PC-3 (cell line): ENCODE results near the gene RAD51D. TPM values are rescaled to one million over a fixed set of nuclear protein-coding genes. Genes with fewer than 3 reads are reported as not detected.
"Not testable (repeated sequence)": the region's sequence is repeated elsewhere in the genome, so short reads cannot be mapped to it uniquely, and the experiment has no call there.

Experiments used
- ATAC-seq: fragments of 200-7000 bp; cut with Tn5 transposase; 2 replicates; pipeline ENCODE4 v1.9.1; 2020; ENCODE audit warnings: mild to moderate bottlenecking, moderate library complexity
- BruUV-seq: library from RNA; stranded (reverse); fragments of 400-500 nt; replicated peaks from 2 replicates; lab custom pipeline; 2021; lab: Mats Ljungman, UMichigan
- CTCF ChIA-PET: fragments of 300-600 bp; sonication (Branson Sonifier 250); formaldehyde crosslinking; loops from one replicate; lab custom pipeline; 2022; ENCODE audit warnings: antibody characterized with exemption; lab: Charles Lee
- POLR2A ChIA-PET: fragments of 300-600 bp; sonication (Branson Sonifier 250); formaldehyde crosslinking; loops from one replicate; lab custom pipeline; 2022; ENCODE audit warnings: antibody characterized with exemption; ENCODE audit not compliant: unreplicated experiment; lab: Charles Lee
- DNase-seq: peaks from one replicate; pipeline ENCODE4 v3.0.0-alpha.2; 2015
- H2AFZ ChIP-seq: fragments of 300-600 bp; sonication (generic); 2 replicates; pipeline ENCODE4 v1.6.0; 2016; ENCODE audit warnings: antibody characterized with exemption, low read length
- H3F3A ChIP-seq: fragments of 300-600 bp; sonication (generic); one replicate; pipeline ENCODE4 v1.6.0; 2017; ENCODE audit warnings: antibody characterized with exemption, low read length, control low read depth, mild to moderate bottlenecking; ENCODE audit not compliant: unreplicated experiment
- H3K27ac ChIP-seq: fragments of 300-600 bp; sonication (generic); 2 replicates; pipeline ENCODE4 v1.5.1; 2016; ENCODE audit warnings: mild to moderate bottlenecking, low read length
- H3K27me3 ChIP-seq: fragments of 300-600 bp; sonication (generic); 2 replicates; pipeline ENCODE4 v1.6.1; 2016; ENCODE audit warnings: low read length, mixed read lengths
- H3K36me3 ChIP-seq: fragments of 300-600 bp; sonication (generic); 2 replicates; pipeline ENCODE4 v1.6.1; 2016; ENCODE audit warnings: low read depth, mixed run types, low read length, mixed read lengths
- H3K4me1 ChIP-seq: fragments of 300-600 bp; sonication (generic); 2 replicates; pipeline ENCODE4 v1.5.1; 2016; ENCODE audit warnings: low read length; ENCODE audit not compliant: insufficient read depth
- H3K4me2 ChIP-seq: fragments of 300-600 bp; sonication (generic); 2 replicates; pipeline ENCODE4 v1.6.0; 2016; ENCODE audit warnings: low read length
- H3K4me3 ChIP-seq: fragments of 300-600 bp; sonication (generic); 2 replicates; pipeline ENCODE4 v1.5.1; 2016; ENCODE audit warnings: mild to moderate bottlenecking, low read length, mixed read lengths
- H3K79me2 ChIP-seq: fragments of 300-600 bp; sonication (generic); 2 replicates; pipeline ENCODE4 v1.6.1; 2017; ENCODE audit warnings: low read length, mixed read lengths
- H3K9ac ChIP-seq: fragments of 300-600 bp; sonication (generic); 2 replicates; pipeline ENCODE4 v1.6.0; 2016; ENCODE audit warnings: mild to moderate bottlenecking, low read length
- H3K9me2 ChIP-seq: fragments of 300-600 bp; sonication (generic); replicated peaks from 2 replicates; pipeline ENCODE4 v1.6.1; 2016; ENCODE audit warnings: mixed run types, low read length, mixed read lengths
- H3K9me3 ChIP-seq: fragments of 300-600 bp; sonication (generic); 2 replicates; pipeline ENCODE4 v1.6.1; 2016; ENCODE audit warnings: low read length, mixed read lengths
- H4K20me1 ChIP-seq: fragments of 300-600 bp; sonication (generic); 2 replicates; pipeline ENCODE4 v1.6.1; 2016; ENCODE audit warnings: low read length, mixed read lengths
- CTCF ChIP-seq: fragments of 300-600 bp; sonication (generic); conservative IDR thresholded peaks from 2 replicates; pipeline ENCODE4 v1.5.1; 2017; ENCODE audit warnings: antibody characterized with exemption, low read depth, mild to moderate bottlenecking, low read length
- EZH2 ChIP-seq: fragments of 300-600 bp; sonication (generic); IDR thresholded peaks from one replicate; pipeline ENCODE4 v1.6.1; 2017; ENCODE audit warnings: antibody characterized with exemption, mild to moderate bottlenecking, low read length; ENCODE audit not compliant: unreplicated experiment
- EZH2phosphoT487 ChIP-seq: fragments of 300-600 bp; sonication (generic); IDR thresholded peaks from 2 replicates; pipeline ENCODE4 v1.6.1; 2018; ENCODE audit warnings: mild to moderate bottlenecking, antibody characterized with exemption, low read length, borderline replicate concordance
- intact Hi-C: fragments of 100-400 bp; cut with micrococcal nuclease; formaldehyde crosslinking; loops from 2 replicates; pipeline ENCODE4 v1.9.0; 2023
- total RNA-seq: library from RNA; depleted of rRNA; stranded (reverse); fragments of >200 nt; gene quantifications from 2 replicates; pipeline ENCODE4 v1.2.3, GENCODE V29; 2014

Gene RAD51D
- total RNA-seq, 1 experiment from 2014 or later, result 10.7 TPM

DNA sequence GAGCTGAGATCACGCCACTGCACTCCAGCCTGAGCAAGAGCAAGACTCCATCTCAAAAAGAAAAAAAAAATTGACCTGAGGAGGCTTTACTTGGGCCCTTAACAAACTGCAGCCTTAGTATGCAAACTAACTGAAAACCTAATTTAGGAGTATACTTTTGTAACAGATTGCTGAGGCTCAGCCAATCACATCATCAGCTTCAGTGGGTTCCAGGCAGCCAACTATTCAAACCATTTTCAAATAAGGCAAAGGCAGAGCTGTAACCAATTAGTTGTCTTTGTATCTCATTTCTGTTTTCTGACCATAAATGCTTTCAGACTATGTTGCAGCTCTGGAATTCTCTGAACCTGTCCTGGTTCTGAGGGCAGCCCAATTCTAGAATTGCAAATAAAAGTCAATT is 23.9 kb downstream of the RAD51D start:
- no peaks in the 10 kb centered on the region for H3K9me2 ChIP-seq
- H3K4me3 ChIP-seq, result no peak overlapping the region
- no peaks in the 10 kb centered on the region for H4K20me1 ChIP-seq
- ATAC-seq, result no peak
- no TSS peak for BruUV-seq
- peaks cover 9% of the 10 kb centered on the region; the same call in 1 of the 2 replicates for H3K36me3 ChIP-seq
- no peak for DNase-seq
- no peak overlapping the region for H2AFZ ChIP-seq
- ChIA-PET CTCF (no interaction called here), POLR2A (no interaction called here)
- H3K9ac ChIP-seq, result no peak overlapping the region
- no peaks in the 10 kb centered on the region for H3K9me3 ChIP-seq
- TF ChIP-seq EZH2phosphoT487 (no peak), CTCF (no peak), EZH2 (no peak)
- no peaks in the 10 kb centered on the region for H3K79me2 ChIP-seq
- H3F3A ChIP-seq, result no peaks in the 10 kb centered on the region
- intact Hi-C loops, result no loop called here
- no peaks in the 10 kb centered on the region for H3K27me3 ChIP-seq
- peaks cover 6% of the 10 kb centered on the region for H3K4me1 ChIP-seq
- no peak overlapping the region for H3K4me2 ChIP-seq
- H3K27ac ChIP-seq, result peak overlapping the region; percentile 93

DNA sequence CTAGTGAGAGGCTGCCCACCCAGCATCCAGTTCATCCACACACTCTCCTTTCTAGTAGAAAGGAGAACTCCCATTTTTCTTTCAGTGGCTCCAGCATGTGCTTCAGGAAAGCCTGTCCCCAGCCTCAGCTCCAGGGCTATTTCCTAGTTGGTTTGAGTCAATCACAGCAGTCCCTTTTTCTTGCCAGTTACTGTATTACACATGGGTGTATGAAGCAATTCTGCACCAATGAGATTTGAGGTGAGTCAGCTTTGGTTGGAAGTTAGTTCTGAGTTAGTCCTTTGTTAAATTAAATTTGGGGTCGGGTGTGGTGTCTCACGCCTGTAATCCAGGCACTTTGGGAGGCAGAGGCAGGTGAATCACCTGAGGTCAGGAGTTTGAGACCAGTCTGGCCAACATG is 24.8 kb downstream of the RAD51D start:
- Histone ChIP-seq H4K20me1 (no peaks in the 10 kb centered on the region), H3K4me1 (peaks cover 10% of the 10 kb centered on the region), H3K27ac (peak overlapping the region; percentile 93), H3K27me3 (no peaks in the 10 kb centered on the region), H3K4me2 (no peak overlapping the region), H3K4me3 (no peak overlapping the region), H3K9me3 (no peaks in the 10 kb centered on the region), H3K9ac (peak overlapping the region; percentile 63), H2AFZ (peak overlapping the region; percentile 52; the same call in 1 of the 2 replicates), H3K79me2 (no peaks in the 10 kb centered on the region), H3K36me3 (peaks cover 3% of the 10 kb centered on the region; the same call in 1 of the 2 replicates), H3F3A (no peaks in the 10 kb centered on the region), H3K9me2 (no peaks in the 10 kb centered on the region)
- intact Hi-C loops, result no loop called here
- POLR2A ChIA-PET, result interaction anchor here (0.6 kb wide), 1 partner anchor 14 kb away, joined by 6 read pairs; no protein-coding TSS in a partner anchor
- CTCF ChIA-PET, result no interaction called here
- no TSS peak for BruUV-seq
- TF ChIP-seq EZH2phosphoT487 (no peak), EZH2 (no peak), CTCF (no peak)
- DNase-seq, result peak; percentile 83
- ATAC-seq, result peak; percentile 79

- POLR2A ChIA-PET, result not testable (repeated sequence)
Observed at GRCh38 chr17:35090707-35091106, 29.0 kb downstream of the RAD51D start.

More at GRCh38 chr17:35090707-35091106, 29.0 kb downstream of the RAD51D start:
- H3K4me3 ChIP-seq, H2AFZ ChIP-seq, H3K27me3 ChIP-seq, H3K9ac ChIP-seq, H4K20me1 ChIP-seq, ATAC-seq, H3K36me3 ChIP-seq, DNase-seq, H3K9me3 ChIP-seq, intact Hi-C loops, H3K9me2 ChIP-seq, H3K4me2 ChIP-seq, H3F3A ChIP-seq, H3K27ac ChIP-seq, BruUV-seq, CTCF ChIA-PET: not testable (repeated sequence)
- Histone ChIP-seq H3K4me1 (peaks cover 36% of the 10 kb centered on the region), H3K79me2 (peaks cover 32% of the 10 kb centered on the region)
